Fibroblast of skin of abdomen (primary cell): ENCODE measurements around the gene PLOD1.
"Not testable (repeated sequence)": the region's sequence is repeated elsewhere in the genome, so short reads cannot be mapped to it uniquely, and the experiment has no call there.

Experiments
- DNase-seq: peaks from one replicate; pipeline ENCODE4 v3.0.0-alpha.2; 2013

Gene PLOD1

DNA sequence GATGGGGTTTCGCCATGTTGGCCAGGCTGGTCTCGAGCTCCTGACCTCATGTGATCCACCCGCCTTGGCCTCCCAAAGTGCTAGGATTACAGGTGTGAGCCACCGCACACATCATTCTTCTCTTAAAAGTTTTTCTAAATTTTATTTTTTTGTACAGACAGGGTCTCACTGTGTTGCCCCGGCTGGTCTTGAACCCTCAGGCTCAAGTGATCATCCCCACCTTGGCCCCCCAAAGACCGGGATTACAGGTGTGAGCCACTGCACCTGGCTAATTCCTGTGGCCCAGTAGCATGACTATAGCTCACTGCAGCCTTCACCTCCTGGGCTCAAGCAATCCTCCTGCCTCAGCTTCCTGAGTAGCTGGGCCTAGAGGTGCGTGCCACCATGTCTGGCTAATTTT is 5.3 kb downstream of the PLOD1 start:
- not testable (repeated sequence) for DNase-seq

DNA sequence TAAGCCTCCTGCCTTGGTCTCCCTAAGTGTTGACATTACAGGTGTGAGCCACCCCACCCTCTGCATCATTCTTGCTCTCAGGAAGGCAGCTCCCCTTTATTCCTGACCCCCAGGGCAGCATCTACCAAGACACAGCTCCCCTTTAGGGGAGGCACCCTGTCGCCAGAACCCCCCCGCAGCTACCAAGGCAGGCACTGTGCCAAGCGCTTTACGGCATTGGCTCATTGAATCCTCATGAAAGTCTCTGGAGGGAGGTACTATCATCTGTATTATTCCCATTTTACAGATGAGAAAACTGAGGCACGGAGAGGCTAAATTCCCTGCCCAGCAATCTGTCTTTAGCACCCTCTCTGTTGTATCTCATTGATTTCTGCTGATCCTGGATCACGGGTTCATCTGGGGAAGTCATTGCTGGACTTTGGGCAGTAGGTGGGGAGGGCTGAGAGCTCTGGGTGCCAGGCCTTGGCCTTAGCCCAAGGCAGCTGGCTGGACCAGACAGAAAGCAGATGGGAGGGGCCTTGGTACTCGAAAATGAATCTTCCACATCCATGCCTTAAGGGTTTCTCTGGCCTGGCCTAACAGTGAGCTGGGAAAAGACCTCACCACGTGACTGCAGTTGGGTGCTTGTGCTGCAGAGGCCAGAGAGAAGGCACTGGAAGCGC is 5.9 kb downstream of the PLOD1 start:
- no peak for DNase-seq

DNA sequence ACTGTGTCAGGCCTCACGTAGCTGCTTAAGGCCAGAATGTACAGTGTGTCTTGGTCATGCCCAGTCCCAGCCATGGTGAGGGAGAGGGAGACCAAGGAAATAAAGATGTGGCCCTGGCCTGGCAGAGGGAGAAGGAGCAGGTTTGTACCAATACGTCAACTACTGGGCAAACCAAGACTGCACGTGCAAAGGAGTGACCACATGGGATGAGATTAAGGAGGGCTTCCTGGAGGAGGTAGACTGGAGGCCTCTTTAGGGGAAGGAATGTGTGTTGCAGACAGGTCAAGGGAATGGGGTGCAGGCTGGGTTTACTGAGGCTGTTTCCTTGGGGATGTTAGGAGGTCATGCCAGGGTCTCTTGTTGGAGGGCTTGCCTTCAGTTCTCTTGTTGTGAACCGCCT is 7.8 kb downstream of the PLOD1 start:
- DNase-seq: no peak

DNA sequence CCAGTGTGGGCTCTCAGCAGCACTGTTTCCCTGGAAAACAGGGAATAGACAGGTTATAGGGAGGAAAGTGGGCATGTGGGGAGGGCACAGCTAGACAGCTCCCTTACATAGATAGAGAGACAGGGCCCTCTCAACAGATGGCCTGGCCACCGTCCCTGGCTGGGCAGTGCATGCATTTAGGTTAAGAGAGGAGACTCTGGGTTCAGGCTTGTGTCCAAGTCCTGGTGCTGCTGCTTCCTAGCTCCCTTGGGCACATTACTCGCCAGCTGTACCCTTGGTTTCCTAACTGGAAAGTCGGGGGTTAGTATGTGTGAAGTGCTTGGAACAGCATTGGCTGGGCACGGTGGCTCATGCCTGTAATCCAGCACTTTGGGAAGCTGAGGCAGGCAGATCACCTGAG is 9.1 kb downstream of the PLOD1 start:
- DNase-seq: no peak

DNA sequence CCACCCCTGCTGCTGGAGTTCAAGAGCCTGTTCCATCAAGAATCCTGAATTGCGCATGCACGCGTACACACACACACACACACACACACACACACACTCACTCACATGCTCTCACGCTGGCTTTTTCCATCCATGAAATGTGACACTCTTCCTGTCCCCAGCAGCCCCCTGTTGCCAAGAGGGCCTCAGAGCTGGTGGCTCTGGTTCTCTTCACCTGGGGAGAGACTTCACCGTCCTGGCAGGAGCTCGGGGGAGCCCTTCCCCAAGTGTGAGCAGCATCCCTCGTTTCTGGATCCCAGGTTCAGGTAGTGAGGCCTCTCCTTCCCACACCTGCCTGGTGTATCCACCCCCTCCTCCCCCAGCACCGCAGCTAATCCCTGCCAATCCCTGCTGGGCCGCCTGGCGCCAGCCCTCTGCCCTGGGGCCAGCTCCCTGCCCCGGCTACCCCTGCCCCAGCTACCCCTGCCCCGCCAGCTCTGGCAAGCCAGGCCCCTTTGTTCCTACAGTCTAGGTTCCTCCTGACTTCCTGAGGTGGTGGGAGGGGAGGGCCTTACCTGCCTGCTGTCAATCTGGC is 9.9 kb downstream of the PLOD1 start:
- DNase-seq: no peak

DNA sequence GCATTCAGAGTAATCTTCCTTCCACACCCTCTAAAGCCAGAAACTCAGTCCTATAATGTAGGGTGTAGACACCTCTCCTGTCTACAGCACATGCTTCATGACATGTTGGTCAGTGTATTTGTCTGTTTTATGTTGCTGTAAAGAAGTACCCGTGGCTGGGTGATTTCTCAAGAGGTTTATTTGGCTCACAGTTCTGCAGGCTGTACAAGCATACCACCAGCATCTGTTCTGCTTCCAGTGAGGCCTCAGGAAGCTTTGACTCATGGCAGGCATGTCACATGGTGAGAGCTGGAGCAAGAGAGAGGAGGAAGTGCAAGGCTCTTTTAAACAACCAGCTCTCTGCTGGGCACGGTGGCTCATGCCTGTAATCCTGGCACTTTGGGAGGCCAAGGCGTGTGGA is 12.1 kb downstream of the PLOD1 start:
- DNase-seq: no peak

DNA sequence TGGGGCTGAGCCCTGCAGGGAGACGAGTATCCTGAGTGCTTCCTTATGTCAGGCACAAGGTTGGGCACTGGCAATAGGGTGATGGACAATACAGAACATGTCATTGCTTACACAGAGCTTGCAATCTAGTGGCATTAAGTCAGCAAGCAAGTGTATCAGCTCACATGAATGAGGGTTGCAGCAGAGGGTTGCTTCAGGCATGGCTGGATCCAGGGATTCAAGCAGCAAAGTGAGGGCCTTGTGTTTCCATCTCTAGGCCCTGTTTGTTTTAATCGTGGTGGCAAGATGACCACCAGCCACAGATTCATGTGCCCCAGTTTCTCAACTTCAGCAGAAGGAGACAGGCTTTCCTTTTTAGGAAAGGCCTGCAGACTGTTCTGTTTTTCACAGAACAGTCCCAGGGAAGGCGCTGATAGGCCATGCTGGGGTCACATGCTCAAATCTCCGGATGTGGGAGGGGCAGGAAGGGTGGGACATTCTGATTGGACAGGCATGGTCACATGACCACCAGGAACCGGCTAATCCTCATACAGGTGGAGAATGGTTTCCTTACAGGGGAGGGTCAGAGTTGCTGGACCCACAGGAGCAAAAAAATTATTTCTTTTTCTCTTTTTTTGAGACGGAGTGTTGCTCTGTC is 14.4 kb downstream of the PLOD1 start:
- DNase-seq: no peak

DNA sequence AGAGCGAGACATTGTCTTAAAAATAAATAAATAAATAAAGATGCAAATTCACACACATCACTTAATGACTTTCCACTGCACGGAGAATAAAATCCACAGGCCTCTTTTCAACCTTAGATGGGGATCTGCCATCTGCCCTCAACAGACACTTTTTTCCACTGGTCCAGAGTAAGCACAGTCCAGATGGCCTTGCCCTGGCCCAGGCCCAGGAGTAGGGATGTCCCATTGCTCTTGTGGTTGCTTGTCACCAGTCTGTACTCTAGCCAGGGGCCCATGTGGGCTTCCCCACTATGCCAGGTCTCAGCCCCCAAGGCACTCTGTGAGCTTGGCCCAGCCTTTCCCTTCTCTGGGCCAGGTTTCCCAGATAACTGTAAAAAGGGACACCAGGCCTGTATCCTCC is 17.4 kb downstream of the PLOD1 start:
- no peak for DNase-seq

DNA sequence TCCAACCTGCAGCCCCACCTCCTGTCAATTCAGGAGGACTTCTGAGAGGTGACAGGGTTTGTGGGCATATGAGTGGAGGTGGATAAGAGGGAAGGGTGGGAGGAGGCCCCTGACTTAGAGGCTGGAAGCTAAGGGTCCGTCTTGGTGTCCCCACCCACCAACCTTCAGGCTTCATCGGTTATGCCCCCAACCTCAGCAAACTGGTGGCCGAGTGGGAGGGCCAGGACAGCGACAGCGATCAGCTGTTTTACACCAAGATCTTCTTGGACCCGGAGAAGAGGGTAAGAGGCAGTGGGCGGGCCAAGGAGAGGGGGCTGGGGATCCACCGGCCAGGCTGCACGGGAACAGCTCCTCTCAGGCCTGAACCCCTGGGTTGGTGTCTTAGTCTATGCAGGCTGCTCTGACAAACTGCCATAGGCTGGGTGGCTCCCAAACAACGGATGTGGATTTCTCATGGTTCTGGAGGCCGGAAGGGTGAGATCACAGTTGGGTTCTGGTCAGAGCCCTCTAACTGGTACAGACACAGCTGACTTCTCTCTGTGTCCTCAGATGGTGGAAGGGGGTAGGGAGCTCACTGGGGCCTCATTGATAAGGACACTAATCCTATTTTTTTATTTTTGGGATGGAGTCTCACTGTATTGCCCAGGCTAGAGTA is 18.1 kb downstream of the PLOD1 start:
- DNase-seq: no peak

DNA sequence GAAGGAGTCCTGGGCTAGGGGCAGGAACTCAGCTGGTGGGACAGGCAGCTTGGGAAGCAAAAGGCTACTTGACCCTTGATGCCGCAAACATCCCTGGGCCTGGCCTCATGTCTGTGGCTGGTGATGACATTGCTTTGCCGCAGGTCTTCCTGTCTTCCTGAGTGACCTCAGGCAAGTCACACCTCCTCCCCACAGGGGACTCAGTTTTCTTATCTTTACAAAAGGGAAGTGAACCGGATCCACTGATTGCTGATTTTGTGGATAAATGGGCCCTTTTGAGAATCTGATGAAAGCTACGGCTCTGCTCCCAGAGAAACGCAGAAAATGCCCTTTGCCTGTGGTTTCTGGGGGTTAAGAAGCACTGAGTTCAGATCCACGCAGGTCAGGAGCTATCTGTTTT is 20.7 kb downstream of the PLOD1 start:
- no peak for DNase-seq

DNA sequence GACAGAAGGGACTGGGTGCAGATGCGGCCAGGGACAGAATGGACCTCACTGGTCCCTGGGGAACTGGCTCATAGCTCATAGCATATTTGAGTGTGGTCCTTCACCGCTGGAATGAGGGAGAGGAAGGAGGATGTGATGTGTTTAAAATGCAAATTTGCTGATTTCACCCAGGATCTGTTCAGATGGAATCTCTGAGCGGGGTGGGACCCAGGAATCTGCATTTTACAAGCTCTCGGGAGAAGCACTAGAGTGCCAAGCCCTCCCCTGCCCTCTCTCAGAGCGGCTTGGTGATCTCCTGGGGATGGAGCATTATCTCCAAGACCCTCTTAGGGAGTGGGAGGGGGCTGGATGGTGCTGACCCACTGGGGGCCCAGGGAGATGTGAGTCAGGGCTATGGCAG is 22.9 kb downstream of the PLOD1 start:
- no peak for DNase-seq

DNA sequence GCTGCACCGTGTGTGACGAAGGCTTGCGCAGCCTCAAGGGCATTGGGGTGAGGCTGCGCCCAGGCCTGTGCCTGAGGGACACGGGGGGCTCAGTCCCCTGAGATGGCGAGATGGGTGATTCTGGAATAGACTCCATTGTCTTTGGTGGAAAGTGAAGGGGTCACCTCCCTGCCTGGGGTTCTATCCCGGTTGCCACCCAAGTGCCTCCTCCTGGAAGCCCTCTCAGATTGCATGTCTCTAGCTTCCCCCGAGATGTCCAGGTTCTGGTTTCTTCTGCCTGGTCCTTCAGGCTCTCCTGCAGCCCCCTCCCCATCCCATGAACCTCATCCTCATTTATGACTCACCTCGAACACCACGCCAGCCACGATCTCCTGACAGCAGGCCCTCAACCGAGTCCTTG is 23.4 kb downstream of the PLOD1 start:
- DNase-seq: no peak

DNA sequence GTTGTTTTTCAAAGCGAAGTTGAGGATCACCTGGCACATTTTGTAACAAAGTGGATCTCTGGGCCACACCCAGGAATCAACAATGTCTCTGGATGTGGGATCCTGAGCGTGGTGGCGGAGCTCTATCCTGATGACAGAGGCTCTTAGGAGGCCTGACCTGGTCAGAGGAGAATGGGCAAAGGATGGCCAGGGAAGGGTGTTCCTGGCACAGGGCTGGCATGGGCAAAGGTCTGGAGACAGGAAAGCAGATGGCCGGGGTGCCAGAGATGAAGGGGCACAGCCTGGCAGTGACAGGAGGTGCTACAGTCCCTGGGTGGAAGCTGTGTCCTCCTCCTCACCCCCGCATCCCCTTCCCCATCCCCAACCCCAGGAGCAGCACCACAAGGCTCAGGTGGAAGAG is 25.8 kb downstream of the PLOD1 start:
- DNase-seq: no peak

DNA sequence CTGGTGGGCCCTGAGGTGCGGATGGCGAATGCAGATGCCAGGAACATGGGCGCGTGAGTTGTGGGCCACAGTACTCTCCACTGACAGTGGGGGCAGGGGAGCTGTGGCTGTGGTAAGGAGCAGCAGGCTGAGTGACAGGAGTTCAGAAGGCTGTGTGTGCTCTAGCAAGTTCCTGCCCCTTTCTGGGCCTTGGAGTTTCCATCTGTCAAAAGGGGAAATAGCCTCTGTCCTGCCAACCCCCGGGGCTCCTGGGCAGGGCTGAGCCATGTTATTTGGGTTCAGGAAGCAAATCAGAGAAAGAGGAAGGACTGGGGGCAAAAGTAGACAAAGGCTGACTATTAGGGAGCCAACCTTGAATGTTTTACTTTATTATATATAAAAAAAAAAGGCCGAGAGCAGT is 26.2 kb downstream of the PLOD1 start:
- no peak for DNase-seq

DNA sequence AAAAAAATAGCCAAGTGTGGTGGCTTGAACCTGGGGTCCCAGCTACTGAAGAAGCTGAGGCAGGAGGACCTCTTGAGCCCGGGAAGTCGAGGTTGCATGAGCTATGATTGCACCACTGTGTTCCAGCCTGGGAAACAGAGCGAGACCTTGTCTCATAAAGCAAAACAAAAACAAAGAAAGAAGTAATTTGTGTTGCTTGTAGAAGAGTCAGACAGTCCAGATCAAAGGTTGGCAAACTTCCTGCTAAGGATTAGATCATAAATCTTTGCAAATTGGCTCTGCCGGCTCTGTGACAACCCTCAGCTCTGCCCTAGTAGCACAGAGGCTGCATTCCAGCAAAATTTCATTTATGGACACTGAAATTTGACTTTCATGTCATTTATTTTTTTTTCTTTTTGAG is 26.7 kb downstream of the PLOD1 start:
- DNase-seq: no peak

DNA sequence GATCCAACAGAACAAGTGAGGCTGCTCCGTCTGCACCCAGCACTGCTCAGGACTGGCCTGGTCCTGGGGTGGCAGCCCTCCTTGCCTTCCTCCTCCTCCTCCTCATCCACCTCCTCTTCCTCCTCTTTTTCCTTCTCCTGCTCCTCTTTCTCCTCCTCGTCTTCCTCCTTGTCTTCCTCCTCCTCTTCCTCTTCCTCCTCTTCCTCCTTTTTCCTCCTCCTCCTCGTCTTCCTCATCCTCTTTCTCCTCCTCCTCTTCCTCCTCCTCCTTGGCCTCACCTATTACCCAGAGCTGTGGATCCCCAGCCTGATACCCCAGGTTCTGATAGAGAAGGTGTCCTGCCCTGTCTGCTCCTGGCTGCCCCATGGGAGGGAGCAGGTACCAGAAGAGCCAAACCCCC is 29.1 kb downstream of the PLOD1 start:
- DNase-seq: no peak

DNA sequence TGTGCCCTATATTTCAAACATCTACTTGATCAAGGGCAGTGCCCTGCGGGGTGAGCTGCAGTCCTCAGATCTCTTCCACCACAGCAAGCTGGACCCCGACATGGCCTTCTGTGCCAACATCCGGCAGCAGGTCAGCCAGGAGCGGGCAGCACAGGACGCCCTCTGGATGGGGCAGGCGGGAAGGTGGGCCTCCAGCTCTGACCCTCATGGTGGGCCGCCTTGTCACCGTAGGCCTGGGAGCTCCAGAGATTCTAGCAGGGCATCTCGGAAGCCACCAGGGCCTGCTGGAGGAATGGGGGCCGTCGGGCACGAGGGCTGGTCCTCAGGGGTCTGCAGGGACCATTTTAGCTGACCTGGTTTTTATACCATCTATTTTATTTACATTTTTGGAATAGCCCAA is 30.1 kb downstream of the PLOD1 start:
- DNase-seq: no peak

DNA sequence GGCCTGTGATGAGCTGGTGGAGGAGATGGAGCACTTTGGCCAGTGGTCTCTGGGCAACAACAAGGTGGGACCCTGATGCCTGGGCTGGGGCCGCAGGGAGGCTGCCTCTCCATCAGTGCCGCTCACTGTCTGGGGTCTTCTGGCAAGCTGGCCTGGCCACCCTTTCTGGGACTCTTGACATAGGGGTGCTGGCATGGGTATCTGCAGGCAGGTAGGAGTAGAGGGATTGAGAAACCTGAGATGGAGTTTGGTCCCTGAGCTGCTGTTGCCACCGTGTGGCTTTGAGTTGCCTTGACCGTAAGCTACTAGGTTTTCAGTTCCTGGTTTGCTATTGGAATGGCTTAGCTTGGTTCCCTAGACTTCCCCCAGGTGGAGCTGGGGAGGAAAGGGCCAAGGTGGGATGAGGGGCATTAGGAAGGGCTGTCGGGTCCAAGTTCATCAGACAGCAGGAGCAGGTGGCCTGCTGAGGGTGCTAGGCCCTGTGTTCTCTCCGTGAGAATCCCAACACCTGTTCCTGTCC is 32.6 kb downstream of the PLOD1 start:
- peak; percentile 14 for DNase-seq

DNA sequence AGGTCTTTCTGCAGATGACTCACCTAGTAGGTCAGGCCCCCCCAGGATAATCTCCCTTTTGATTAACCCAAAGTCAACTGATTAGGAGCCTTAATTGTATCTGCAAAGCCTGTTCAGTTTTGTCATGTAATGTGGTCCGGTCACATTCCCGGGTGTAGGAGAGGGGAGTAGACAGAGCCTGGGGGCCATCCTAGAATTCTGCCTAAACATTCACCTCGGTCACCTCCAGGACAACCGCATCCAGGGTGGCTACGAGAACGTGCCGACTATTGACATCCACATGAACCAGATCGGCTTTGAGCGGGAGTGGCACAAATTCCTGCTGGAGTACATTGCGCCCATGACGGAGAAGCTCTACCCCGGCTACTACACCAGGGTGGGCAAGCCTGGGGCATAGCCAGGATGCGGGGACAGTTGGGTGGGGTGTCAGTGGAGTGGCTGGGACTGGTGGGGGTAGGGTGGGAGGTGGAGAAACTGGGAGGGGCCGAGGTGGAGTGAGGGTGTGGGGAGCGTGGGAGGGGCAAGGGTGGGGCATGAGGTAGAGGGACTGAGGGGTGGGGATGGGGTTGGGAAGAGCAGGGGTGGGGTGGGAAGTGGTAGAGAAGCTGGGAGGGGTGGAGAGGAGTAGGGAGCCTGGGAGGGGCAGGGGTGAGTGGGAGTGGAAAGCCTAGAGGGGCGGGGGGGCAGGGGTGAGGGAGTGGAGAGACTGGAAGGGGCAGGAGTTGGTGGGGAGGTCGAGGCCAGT is 36.1 kb downstream of the PLOD1 start:
- no peak for DNase-seq

DNA sequence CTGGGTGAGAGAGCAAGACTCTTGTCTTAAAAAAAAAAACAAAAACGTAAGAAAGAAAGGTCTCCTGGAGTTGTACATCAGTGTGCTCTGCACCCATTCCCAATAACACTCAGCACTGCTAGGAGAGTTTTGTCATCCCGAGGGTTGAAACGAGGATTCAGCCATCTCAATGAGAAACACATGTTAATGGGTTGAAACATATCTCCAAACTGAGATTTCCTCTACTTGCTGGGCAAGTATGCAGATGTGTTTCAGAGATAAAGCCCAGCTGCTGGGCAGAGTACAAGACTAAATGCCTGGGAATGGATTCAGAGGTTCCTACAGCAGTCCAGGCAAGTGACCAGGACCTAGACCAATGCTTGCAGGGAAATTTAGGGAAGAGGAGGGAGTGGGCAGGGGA is 43.1 kb downstream of the PLOD1 start:
- peak; percentile 47 for DNase-seq

DNA sequence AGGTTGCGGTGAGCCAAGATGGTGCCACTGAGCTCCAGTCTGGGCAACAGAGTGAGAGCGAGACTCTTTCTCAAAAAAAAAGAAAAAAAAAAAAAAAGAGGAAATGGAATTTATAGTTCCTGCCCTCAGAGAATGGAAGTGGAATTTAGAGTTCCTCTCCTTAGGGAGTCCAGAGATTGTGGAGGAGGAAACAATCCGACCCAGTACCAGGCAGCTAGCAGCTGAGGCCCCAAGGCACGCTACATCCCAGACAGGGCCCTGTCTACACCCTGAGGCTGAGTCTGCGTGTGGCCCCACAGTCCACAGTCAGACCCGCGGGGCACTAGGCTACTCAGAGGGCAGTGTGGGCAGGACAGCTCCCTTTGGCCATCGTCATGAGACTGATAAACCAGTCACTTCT is 43.8 kb downstream of the PLOD1 start:
- no peak for DNase-seq

DNA sequence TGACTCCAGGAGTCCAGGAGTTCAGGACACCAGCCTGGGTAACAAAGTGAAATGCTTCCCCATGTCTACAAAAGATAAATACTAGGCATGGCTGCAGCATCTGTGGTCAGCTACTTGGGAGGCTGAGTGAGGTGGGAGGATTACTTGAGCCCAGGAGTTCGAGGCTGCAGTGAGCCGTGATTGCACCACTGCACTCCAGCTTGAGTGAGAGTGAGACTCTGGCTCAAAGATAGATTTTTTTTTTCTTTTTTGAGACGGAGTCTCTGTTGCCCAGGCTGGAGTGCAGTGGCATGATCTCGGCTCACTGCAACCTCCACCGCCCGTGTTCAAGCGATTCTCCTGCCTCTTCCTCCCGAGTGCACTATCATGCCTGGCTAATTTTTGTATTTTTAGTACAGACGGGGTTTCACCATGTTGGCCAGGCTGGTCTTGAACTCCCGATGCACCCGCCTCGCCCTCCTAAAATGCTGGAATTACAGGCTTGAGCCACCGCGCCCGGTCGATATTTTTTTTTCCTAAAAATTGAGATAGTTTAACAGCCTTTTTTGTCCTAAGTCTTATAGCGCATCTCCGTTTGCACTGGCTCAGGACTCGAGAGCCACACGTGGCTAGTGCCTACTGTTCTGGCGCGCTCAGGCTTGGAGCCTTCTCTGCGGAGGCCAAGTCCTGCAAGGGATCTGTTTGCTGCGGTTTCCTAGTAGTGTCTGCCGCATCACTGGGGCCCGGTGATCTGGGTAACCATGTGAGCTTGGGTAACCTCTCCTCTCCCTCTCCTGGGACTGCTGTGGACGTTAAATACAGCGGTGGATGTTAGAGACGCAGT is 44.7 kb downstream of the PLOD1 start:
- no peak for DNase-seq
